ENCODE results near the gene PAX8.

- TF ChIP-seq CTCF (IDR thresholded peaks at IDR 0.05; ENCODE audit: low read depth, low read length) (no peak), EZH2phosphoT487 (IDR thresholded peaks at IDR 0.05; ENCODE audit: low read depth) (no peak)
Observed at GRCh38 chr2:113273981-113274380, 4.7 kb downstream of the PAX8 start.
